Activated effector memory CD4-positive, alpha-beta T cell treated with anti-CD3 and anti-CD28 coated beads, Interleukin-2, amount 50 U/mL, for 16 hours (primary cell): ENCODE results near the gene MYO1E.

ENCODE experiments used
- DNase-seq: peaks from one replicate; pipeline ENCODE4 v3.0.0-alpha.2; 2020

Gene MYO1E

GRCh38 chr15:59116771-59117170 is 255.9 kb downstream of the MYO1E start:
- no peak for DNase-seq

GRCh38 chr15:59116141-59116540 is 256.5 kb downstream of the MYO1E start:
- no peak for DNase-seq

GRCh38 chr15:59115047-59115446 is 257.6 kb downstream of the MYO1E start:
- no peak for DNase-seq

GRCh38 chr15:59111251-59111650 is 261.4 kb downstream of the MYO1E start:
- no peak for DNase-seq

- no peak for DNase-seq
Measured at GRCh38 chr15:59105854-59106253, 266.8 kb downstream of the MYO1E start.

GRCh38 chr15:59104912-59105732 is 267.5 kb downstream of the MYO1E start, which contains the start of gene CCNB2:
Gene CCNB2 (plus strand): TSS chr15:59105146. CDS start chr15:59105269, 123 bp downstream.
- DNase-seq, result peak; percentile 94

- no peak for DNase-seq
Measured at GRCh38 chr15:59104602-59104911, 268.1 kb downstream of the MYO1E start.

GRCh38 chr15:59099162-59099685 is 273.4 kb downstream of the MYO1E start:
- no peak for DNase-seq

GRCh38 chr15:59096429-59096828 is 276.2 kb downstream of the MYO1E start:
- no peak for DNase-seq

- no peak for DNase-seq
Measured at GRCh38 chr15:59094077-59094476, 278.6 kb downstream of the MYO1E start.

- no peak for DNase-seq
Measured at GRCh38 chr15:59087731-59088130, 284.9 kb downstream of the MYO1E start.
